Measurements from ENCODE around the gene ST6GAL1.

Gene ST6GAL1

GRCh38 chr3:187114511-187114910 lies 184.2 kb downstream of the ST6GAL1 start:
- no peaks in the 10 kb centered on the region for H3K9me3 ChIP-seq (ENCODE audit: control insufficient read depth, low read length)

DNA sequence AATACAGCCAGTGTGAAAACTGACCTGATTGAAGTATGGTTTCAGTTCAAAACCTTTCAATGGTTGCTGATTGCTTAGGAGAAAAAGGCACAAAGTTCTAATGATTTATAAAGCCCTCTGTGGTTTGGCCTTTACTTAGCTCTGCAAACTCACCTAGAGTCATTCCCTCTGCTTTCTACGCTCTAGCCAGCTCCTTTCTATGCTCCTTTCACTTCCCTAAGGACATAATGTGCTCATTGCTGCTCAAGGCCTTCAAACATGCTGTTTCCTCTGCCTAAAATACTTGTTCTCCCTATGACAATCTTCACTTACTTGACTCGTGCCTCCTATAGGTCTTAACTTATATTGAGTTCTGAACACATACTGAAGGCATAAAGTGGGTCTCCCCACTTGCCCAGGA lies 190.0 kb downstream of the ST6GAL1 start:
- Histone ChIP-seq H3K9ac (ENCODE audit: low read length) (no peak overlapping the region), H3K27me3 (replicated peaks; ENCODE audit: control insufficient read depth, insufficient read depth, low read length) (no peaks in the 10 kb centered on the region), H3K4me1 (ENCODE audit: control insufficient read depth, insufficient read depth, low read length) (no peaks in the 10 kb centered on the region), H3K4me3 (ENCODE audit: low read length) (no peak overlapping the region), H3K9me3 (ENCODE audit: control insufficient read depth, low read length) (no peaks in the 10 kb centered on the region), H3K36me3 (ENCODE audit: control insufficient read depth, insufficient read depth, low read length, severe bottlenecking) (no peaks in the 10 kb centered on the region)
- no peak for DNase-seq (ENCODE audit: low read depth)

More at GRCh38 chr3:187114511-187114910, 184.2 kb downstream of the ST6GAL1 start:
- Histone ChIP-seq H3K4me1 (ENCODE audit: control insufficient read depth, insufficient read depth, low read length) (no peaks in the 10 kb centered on the region), H3K27me3 (replicated peaks; ENCODE audit: control insufficient read depth, insufficient read depth, low read length) (no peaks in the 10 kb centered on the region), H3K36me3 (ENCODE audit: control insufficient read depth, insufficient read depth, low read length, severe bottlenecking) (no peaks in the 10 kb centered on the region), H3K4me3 (ENCODE audit: low read length) (no peak overlapping the region), H3K9ac (ENCODE audit: low read length) (no peak overlapping the region)
- no peak for DNase-seq (ENCODE audit: low read depth)

- Histone ChIP-seq H3K4me1 (ENCODE audit: control insufficient read depth, insufficient read depth, low read length) (no peaks in the 10 kb centered on the region), H3K9me3 (ENCODE audit: control insufficient read depth, low read length) (no peaks in the 10 kb centered on the region), H3K36me3 (ENCODE audit: control insufficient read depth, insufficient read depth, low read length, severe bottlenecking) (no peaks in the 10 kb centered on the region), H3K4me3 (ENCODE audit: low read length) (no peak overlapping the region), H3K9ac (ENCODE audit: low read length) (no peak overlapping the region), H3K27me3 (replicated peaks; ENCODE audit: control insufficient read depth, insufficient read depth, low read length) (no peaks in the 10 kb centered on the region)
- no peak for DNase-seq (ENCODE audit: low read depth)
Measured at GRCh38 chr3:187122261-187122660, 191.9 kb downstream of the ST6GAL1 start.

- no peak overlapping the region for H3K4me3 ChIP-seq (ENCODE audit: low read length)
- no peak for DNase-seq (ENCODE audit: low read depth)
- H3K36me3 ChIP-seq (ENCODE audit: control insufficient read depth, insufficient read depth, low read length, severe bottlenecking), result no peaks in the 10 kb centered on the region
- no peak overlapping the region for H3K9ac ChIP-seq (ENCODE audit: low read length)
- H3K9me3 ChIP-seq (ENCODE audit: control insufficient read depth, low read length), result no peaks in the 10 kb centered on the region
- H3K4me1 ChIP-seq (ENCODE audit: control insufficient read depth, insufficient read depth, low read length), result no peaks in the 10 kb centered on the region
- no peaks in the 10 kb centered on the region for H3K27me3 ChIP-seq (replicated peaks; ENCODE audit: control insufficient read depth, insufficient read depth, low read length)
Measured at GRCh38 chr3:187125319-187126031, 195.1 kb downstream of the ST6GAL1 start.
